GM21723 (cell line): ENCODE results near the gene NPTN.
"Not testable (repeated sequence)": the region's sequence is repeated elsewhere in the genome, so short reads cannot be mapped to it uniquely, and the experiment has no call there.

Source experiments
- ATAC-seq: cut with Tn5 transposase; IDR thresholded peaks from one replicate; pipeline ENCODE4 v1.9.1; 2021; ENCODE audit warnings: mild to moderate bottlenecking, moderate library complexity; ENCODE audit not compliant: unreplicated experiment

The NPTN gene

GRCh38 chr15:73573037-73573436 lies 60.2 kb downstream of the NPTN start:
- no peak for ATAC-seq

- ATAC-seq: no peak
These were observed 60.9 kb downstream of the NPTN start for GRCh38 chr15:73572296-73572695.

DNA sequence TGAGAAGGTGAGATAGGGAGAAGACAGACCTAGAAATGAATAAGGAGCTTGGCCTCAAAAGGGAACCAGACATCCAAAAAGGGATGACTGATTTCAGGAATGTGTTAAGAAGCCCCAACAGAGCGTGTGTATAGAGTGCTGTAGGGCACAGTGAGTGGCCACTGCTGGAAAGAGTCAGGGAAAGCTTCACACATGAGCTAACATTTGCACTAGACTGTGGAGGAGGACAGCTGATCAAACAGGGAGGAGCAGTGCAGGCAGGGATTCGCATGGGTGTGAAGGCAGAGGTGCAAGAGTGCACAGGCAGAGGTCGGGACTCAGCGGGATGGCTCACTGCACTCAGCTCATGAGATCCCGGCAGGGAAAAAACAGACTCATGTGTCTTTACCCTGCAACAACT lies 61.8 kb downstream of the NPTN start:
- no peak for ATAC-seq

DNA sequence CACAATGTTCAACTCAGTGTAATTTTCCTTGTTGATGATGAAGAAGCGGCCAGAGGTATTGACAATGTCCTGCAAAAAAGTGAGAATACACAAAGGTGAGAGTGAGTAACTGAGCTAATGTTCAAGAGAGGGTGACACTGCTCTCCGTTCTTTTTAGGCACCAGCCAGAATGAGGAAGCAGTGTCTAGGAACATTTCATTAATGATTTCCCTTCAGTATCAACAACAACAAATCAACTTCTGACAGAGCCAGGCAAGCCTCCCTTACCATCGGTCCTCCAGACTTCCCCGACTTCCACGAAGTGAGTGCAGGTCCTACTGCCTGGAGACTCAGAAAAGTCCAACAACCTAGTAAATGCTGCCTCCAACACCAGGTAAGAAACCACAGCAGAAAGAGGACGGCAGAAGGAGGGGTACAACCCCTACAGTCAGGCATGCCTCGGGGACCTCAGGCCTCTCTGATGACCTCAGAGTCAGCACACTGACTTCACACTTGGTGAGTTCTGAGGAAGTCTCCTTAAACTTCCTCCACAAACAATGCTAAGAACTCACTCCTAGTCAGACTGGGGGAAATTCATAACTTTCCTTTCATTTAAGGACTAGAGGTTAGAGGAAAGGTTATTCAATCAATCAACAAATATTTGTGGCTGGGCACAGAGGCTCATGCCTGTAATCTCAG lies 62.7 kb downstream of the NPTN start:
- no peak for ATAC-seq

DNA sequence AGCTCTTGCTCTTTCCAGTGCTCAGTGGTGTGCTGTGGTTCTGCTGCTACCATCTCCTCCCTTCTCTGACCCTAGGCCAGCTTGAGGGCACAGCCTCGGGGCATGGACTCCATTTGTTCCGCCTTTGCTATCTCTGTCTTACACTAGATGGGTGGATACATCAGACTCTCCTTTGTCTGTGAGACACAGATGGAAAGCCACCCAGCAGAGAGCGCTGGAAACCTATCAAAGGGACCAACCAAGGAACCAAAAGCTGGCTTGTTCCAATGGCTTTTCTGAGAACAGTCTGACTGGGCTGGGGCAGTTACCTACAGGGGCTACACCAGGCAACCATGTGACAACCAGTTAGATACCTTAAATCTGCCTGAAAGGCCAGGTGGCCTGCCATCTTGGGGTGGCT lies 63.8 kb downstream of the NPTN start:
- no peak for ATAC-seq

DNA sequence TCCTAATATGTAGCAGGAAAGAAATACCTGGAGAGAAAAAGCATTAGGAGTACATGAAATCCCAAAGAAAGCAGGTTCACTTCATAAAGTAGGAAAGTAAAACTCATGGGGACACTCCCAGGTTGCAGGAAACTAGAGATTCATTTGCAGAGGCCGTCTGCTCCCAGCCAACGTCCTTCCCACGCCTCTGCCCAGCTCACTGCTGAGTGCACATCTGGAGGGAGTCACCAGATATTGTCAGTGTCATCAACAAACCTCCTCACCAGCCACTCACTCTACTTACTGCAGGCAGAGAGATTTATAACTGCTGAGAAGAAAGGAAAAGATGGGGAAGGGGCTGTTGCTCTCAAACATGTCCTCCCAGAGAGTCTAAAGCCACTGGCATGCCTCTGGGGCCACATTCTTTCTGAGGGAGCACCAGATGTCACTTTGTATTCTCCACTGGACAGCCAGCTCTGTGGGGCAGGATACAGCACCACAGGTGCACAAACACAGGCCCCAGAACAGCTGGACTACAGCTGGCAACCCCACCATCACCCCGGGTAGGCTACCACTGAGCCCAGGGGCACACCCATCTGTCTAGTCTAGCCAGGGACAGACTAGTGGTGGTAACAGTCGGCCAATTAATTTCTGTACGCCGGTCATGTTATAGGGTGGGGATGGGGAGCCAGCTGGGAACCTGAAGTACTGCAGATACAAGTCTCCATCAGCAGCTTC lies 64.5 kb downstream of the NPTN start:
- ATAC-seq: no peak

DNA sequence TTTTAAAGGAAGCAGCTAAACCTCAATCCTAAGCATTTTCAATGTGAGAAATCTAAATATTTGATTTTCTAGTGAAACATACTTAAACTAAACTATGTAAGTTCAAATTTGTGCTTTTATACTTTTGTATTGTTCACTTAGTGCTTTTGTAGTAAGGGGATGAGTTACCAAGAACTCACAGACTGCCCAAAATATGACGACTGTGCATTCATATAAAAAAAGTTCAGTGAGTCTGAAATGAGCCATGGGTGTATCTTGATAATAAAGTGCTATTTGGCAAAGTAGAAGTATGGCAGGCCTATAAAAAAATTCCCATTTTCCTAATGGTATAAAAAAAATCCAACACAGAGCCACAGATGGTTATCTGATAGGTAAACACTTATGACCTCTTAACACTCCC lies 66.2 kb downstream of the NPTN start:
- ATAC-seq: no peak

DNA sequence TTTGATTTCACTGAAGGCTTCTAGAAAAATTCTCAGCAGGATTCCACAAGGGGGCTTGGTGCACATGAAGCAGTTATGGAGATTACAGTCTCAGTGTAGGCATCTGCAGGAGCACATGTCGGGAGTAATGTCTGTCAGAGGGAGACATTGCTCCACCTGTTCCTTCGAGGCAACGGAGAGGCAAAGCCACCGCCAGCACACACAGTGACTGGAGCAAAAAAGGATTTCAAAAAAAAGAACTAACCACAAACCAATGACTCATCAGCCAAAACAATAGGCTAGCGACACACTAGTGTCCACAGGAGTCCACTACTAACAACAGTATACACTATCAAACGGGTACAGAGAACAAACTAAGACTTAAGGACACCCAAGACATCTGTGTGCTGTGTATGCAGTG lies 68.9 kb downstream of the NPTN start:
- ATAC-seq: no peak

DNA sequence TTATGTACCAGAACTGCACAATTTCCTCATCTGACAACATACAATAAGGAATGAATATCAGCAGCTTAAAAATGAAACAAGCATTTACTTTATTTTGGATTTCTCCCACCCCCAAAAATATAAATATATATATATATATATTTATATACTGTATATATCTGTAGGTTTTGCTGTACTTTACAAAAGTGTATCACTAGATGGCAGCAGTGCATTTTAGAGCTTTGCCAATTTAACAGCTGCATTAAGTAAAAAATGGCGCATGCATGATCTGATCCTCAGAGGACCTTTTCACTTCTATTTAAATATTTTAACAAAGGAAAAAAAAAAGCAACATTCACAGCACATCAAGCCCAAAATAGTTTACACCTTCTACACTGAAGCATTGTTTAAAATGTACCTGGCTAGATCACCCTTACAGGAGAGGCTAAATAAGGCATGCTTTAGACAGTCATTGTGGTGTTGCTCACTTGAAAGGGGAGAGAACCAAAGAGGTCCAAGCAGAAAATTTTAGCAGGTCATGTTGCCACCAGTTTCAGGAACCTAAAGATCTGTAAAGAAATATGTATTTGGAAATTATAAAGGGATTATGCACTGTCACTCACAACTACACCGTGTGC lies 72.6 kb downstream of the NPTN start:
- ATAC-seq: no peak

- no peak for ATAC-seq
These were observed 74.7 kb downstream of the NPTN start for GRCh38 chr15:73558529-73558928.

- ATAC-seq: no peak
These were observed 78.1 kb downstream of the NPTN start for GRCh38 chr15:73555080-73555479.

- ATAC-seq: no peak
These were observed 83.0 kb downstream of the NPTN start for GRCh38 chr15:73550190-73550589.

DNA sequence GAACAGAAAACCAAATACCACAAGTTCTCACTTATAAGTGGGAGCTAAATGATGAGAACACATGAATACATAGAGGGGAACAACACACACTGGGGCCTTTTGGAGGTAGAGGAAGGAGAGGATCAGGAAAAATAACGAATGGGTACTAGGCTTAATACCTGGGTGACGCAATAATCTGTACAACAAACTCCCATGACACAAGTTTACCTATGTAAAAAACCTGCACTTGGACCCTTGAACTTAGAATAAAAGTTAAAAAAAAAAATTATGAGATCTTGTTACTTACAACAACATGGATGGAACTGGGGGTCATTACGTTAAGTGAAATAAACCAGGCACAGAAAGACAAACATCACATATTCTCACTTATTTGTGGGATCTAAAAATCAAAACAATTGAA lies 84.3 kb downstream of the NPTN start:
- ATAC-seq: not testable (repeated sequence)

- no peak for ATAC-seq
These were observed 91.7 kb downstream of the NPTN start for GRCh38 chr15:73541479-73541878.

DNA sequence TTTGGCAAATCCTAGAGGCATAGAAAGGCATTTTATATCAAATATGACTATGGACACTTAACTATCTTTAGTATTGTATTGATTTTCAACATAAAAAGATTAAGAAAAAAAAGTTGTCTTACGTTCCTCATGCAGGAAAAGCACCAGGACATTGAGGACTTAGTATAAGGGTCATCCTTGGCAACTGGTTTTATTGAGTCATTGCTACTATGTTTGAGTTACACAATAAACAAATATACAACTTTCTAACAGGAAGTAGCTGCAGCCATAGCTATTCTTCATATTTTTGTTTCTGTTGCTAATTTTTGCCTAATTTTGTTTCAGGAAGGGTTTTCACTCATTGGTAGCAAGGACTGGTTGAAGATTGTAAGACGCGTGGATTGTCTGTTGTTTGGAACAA lies 93.0 kb downstream of the NPTN start:
- ATAC-seq: no peak

- no peak for ATAC-seq
These were observed 93.7 kb downstream of the NPTN start for GRCh38 chr15:73539212-73540128.

DNA sequence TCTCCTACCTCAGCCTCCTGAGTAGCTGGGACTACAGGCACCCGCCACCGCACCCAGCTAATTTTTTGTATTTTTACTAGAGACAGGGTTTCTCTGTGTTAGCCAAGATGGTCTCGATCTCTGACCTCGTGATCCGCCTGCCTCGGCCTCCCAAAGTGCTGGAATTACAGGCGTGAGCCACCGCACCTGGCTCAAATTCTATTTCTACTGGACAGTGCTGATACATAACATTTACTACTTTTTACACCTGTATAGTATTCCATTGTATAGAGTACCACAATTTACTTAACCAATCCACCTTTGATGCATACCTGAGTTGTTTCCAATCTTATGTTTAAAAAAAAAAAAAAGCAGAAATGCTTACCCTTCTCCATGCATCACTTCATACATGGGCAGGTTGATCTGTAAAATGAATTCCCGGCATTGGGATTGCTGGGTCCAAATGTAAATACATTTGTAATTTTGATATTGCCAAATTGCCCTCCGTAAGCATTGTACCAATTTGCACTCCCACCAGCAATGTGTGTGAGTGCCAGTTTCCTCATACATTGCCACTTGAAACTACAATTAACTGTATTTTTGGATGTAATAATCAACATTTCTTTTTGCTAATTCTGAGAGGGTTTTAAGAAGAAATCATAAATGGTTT lies 94.5 kb downstream of the NPTN start:
- ATAC-seq: no peak

- ATAC-seq: no peak
These were observed 95.1 kb downstream of the NPTN start for GRCh38 chr15:73538123-73538522.

DNA sequence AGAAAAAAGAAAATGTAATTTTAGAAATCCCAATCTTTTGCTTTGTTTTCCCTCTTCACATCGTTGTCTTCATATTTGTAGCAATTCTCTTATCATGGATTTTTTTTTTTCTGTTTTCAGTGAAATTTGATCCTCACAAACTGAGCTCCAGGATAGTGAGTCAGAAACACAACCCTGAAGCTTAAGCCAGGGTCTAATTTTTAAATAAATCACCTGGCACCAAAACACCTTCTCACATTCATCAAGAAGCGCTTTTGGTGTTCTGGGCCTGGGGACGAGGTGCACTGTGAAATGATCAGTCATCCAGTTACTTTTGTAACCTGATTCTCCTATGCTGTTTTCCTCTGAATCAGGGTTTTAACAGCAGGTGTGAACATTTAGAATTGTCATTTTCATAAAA lies 102.5 kb downstream of the NPTN start:
- ATAC-seq: no peak

DNA sequence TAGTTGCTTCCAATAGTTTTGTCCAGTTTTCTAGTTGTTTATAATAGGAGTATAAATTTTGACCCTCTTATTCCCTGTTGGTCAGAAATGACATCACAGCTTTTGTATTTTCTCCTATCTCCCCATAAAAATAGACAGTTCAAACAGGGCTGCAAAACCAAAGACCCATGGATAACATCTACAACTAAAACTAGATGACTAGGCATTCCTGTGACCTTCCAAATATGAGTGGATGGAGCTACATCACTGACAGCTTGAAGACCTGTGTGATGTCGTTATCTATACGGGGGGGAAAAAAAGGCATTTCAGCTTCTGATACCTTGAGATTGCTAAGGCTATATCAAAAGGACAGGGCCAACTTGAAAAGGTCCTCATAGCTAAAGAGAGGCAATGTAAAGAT lies 105.6 kb downstream of the NPTN start:
- no peak for ATAC-seq

- ATAC-seq: no peak
These were observed 108.3 kb downstream of the NPTN start for GRCh38 chr15:73524919-73525318.
